MM.1S (cell line): Measurements from ENCODE around the gene IYD.

ENCODE experiments used
- CTCF ChIP-seq: fragments of 300-600 bp; sonication (generic); IDR thresholded peaks from 2 replicates; pipeline ENCODE4 v1.5.1; 2016; ENCODE audit warnings: antibody characterized with exemption, low read length, mixed read lengths
- EZH2phosphoT487 ChIP-seq: fragments of 300-600 bp; sonication (generic); IDR thresholded peaks from 2 replicates; pipeline ENCODE4 v1.6.1; 2018; ENCODE audit warnings: antibody characterized with exemption, low read length

- TF ChIP-seq CTCF (no peak), EZH2phosphoT487 (no peak)
These were observed 2.6 kb upstream of the IYD start for GRCh38 chr6:150366118-150366778.
